ENCODE measurements around the gene ANKRD34A. TPM values are rescaled to one million over a fixed set of nuclear protein-coding genes. Genes with fewer than 3 reads are reported as not detected.

The ANKRD34A gene
- total and polyA plus RNA-seq, 2 of the 13 experiments (the other 11 are each of a cell fraction or from before 2014, with no cell fraction given), result 0.05 to 0.07 TPM

DNA sequence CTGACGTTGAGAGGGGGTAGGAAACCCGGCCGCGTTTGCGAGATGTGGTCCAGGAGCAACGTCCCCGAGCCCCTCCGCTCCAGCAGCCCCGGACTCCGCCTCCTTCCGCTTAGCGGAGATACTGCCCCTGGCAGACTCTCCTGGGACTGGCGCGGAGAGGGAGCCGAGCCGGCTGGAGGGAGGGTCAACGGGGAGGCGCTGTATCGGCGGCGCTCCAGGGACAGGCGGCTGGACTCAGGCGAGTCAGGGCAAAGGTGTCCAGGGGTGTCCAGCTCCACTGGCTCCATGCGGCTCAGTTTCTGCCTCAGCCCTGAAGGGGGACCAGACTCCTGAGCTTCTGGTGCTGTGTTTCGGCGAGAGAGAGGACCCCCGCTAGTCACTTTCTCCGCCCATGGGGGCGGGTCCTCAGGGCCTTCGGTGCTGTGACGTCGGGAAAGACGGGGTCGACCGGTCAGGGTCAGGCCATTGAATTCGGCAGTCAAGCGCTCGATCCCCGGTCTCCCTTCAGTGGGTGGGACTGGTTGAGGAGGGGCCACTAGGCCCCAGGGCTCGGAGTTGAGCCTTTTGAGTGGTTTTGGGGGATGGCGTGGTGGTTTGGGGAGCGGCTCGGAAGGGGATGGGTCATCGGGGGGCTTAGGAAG, 3.8 kb downstream of the ANKRD34A start:
- Histone ChIP-seq H3K4me1 (ENCODE audit: insufficient read depth, low read length) (peaks cover 70% of the 10 kb centered on the region), H3K27me3 (ENCODE audit: control insufficient read depth in 1 of 2, insufficient read depth in 2 of 2, low read length in 2 of 2) (peaks cover 0 to 30% of the 10 kb centered on the region in 2 experiments; a peak in 3 of 5 replicates), H4K20me1 (ENCODE audit: insufficient read depth, low read length) (no peaks in the 10 kb centered on the region), H3K9me3 (ENCODE audit: low read length) (no peaks in the 10 kb centered on the region), H2AFZ (ENCODE audit: low read length) (peak overlapping the region; percentile 74), H3K79me2 (ENCODE audit: insufficient read depth, low read length) (peaks cover 10% of the 10 kb centered on the region), H3K9ac (ENCODE audit: insufficient read depth, low read depth, low read length) (peak overlapping the region; percentile 62), H3K4me2 (ENCODE audit: low read depth, low read length) (peak overlapping the region; percentile 99), H3K36me3 (replicated peaks in 1 of 2; ENCODE audit: control insufficient read depth in 1 of 2, insufficient read depth in 2 of 2, low read length in 2 of 2) (no peaks in the 10 kb centered on the region), H3K27ac (ENCODE audit: extremely low read length, insufficient read depth, low read length) (no peak overlapping the region), H3K4me3 (replicated peaks in 1 of 3; ENCODE audit: insufficient read depth in 1 of 3, low read depth in 2 of 3, low read length in 3 of 3) (peak overlapping the region; percentile 60 to 91 (median 68))
- DNase-seq (ENCODE audit: low spot score) (peak; percentile 56), ATAC-seq (peak; percentile 69), FAIRE-seq (no peak)
- CTCF ChIA-PET (ENCODE audit: low intra/inter-chr PET ratio, low total read pairs), result no interaction called here
- in situ Hi-C loops (cut with HindIII; ENCODE audit: extremely low pct_ligation_motif_present, low pct_unique_long_range_greater_than_20kb), result loop anchor here (5.0 kb wide), 1 partner anchor 33 kb away; the partner anchor contains the start of gene RBM8A
- POLR2A ChIA-PET, result no interaction called here
- BruUV-seq (replicated peaks), result no TSS peak
- intact Hi-C loops (cut with micrococcal nuclease; ENCODE audit: unreplicated experiment), result loop anchor here (5.0 kb wide), 2 partner anchors 47 to 103 kb away; partner anchors contain the start of gene PIAS3
- WGBS (ENCODE audit: low lambda C conversion rate), result 0% methylated on average over 7 of the region's 44 CpGs
- TF ChIP-seq POLR2AphosphoS5 (IDR thresholded peaks at IDR 0.05; ENCODE audit: low read depth, low read length), result peak; percentile 58
- peak; percentile 17; the same call in 1 of the 2 replicates for TF ChIP-seq HNF4A (CRISPR knock-in tag; IDR thresholded peaks at IDR 0.05)
- TF ChIP-seq, protein P1, sequence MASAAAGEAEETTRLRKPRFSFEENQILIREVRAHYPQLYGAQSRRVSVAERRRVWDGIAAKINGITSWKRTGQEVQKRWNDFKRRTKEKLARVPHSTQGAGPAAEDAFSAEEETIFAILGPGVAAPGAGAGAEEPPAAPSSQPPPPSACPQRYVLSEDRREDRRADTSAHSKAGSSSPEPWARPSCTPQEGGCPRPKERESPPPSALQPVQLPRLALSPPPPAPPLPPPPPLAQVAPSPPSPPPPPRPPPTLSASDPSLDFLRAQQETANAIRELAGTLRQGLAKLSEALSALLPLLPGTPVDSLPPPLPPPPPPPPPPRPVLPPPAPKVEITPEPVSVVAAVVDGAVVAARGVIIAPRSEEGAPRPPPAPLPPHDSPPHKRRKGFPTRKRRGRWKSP (CRISPR knock-in tag; IDR thresholded peaks at IDR 0.05), result peak; percentile 74; the same call in 1 of the 2 replicates
- 0 out of 2 replicates have a peak, but pooled peaks have one; percentile 54 for TF ChIP-seq ZFP90 (CRISPR knock-in tag; IDR thresholded peaks at IDR 0.05; ENCODE audit: borderline replicate concordance)
- TF ChIP-seq ZSCAN29 (CRISPR knock-in tag; conservative IDR thresholded peaks at IDR 0.05), result 0 out of 2 replicates have a peak, but pooled peaks have one; percentile 54
- peak; percentile 69; the same call in 1 of the 2 replicates for TF ChIP-seq TBX2 (CRISPR knock-in tag; IDR thresholded peaks at IDR 0.05; ENCODE audit: borderline replicate concordance)
- TF ChIP-seq, protein P2, sequence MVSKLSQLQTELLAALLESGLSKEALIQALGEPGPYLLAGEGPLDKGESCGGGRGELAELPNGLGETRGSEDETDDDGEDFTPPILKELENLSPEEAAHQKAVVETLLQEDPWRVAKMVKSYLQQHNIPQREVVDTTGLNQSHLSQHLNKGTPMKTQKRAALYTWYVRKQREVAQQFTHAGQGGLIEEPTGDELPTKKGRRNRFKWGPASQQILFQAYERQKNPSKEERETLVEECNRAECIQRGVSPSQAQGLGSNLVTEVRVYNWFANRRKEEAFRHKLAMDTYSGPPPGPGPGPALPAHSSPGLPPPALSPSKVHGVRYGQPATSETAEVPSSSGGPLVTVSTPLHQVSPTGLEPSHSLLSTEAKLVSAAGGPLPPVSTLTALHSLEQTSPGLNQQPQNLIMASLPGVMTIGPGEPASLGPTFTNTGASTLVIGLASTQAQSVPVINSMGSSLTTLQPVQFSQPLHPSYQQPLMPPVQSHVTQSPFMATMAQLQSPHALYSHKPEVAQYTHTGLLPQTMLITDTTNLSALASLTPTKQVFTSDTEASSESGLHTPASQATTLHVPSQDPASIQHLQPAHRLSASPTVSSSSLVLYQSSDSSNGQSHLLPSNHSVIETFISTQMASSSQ (IDR thresholded peaks at IDR 0.05; ENCODE audit: low read depth), result no peak
- TF ChIP-seq, protein P2 (CRISPR knock-in tag; IDR thresholded peaks at IDR 0.05; ENCODE audit: borderline replicate concordance), result peak; percentile 40; the same call in 1 of the 2 replicates
- peak; percentile 81 for TF ChIP-seq PHF21A (CRISPR knock-in tag; IDR thresholded peaks at IDR 0.05)
- 0 out of 2 replicates have a peak, but pooled peaks have one; percentile 41 for TF ChIP-seq ZSCAN20 (CRISPR knock-in tag; IDR thresholded peaks at IDR 0.05; ENCODE audit: borderline replicate concordance)
- peak; percentile 46; the same call in 1 of the 2 replicates for TF ChIP-seq SP2 (CRISPR knock-in tag; IDR thresholded peaks at IDR 0.05)
- TF ChIP-seq AKAP8 (CRISPR knock-in tag; IDR thresholded peaks at IDR 0.05), result peak; percentile 42; the same call in 1 of the 2 replicates
- 0 out of 2 replicates have a peak, but pooled peaks have one; percentile 32 for TF ChIP-seq PCBP1 (IDR thresholded peaks at IDR 0.05; ENCODE audit: borderline replicate concordance, low read depth, low read length)
- TF ChIP-seq ZNF788 (CRISPR knock-in tag; IDR thresholded peaks at IDR 0.05; ENCODE audit: borderline replicate concordance), result peak; percentile 33; the same call in 1 of the 2 replicates
- peak; percentile 65 for TF ChIP-seq PHF20 (CRISPR knock-in tag; IDR thresholded peaks at IDR 0.05)
- TF ChIP-seq, protein P3, sequence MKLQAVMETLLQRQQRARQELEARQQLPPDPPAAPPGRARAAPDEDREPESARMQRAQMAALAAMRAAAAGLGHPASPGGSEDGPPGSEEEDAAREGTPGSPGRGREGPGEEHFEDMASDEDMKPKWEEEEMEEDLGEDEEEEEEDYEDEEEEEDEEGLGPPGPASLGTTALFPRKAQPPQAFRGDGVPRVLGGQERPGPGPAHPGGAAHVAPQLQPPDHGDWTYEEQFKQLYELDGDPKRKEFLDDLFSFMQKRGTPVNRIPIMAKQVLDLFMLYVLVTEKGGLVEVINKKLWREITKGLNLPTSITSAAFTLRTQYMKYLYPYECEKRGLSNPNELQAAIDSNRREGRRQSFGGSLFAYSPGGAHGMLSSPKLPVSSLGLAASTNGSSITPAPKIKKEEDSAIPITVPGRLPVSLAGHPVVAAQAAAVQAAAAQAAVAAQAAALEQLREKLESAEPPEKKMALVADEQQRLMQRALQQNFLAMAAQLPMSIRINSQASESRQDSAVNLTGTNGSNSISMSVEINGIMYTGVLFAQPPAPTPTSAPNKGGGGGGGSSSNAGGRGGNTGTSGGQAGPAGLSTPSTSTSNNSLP (IDR thresholded peaks at IDR 0.05; ENCODE audit: low read depth, low read length), result no peak
- no peak for TF ChIP-seq DNMT1 (CRISPR knock-in tag; IDR thresholded peaks at IDR 0.05)
